ENCODE measurements around the gene CMC2.

Gene CMC2

DNA sequence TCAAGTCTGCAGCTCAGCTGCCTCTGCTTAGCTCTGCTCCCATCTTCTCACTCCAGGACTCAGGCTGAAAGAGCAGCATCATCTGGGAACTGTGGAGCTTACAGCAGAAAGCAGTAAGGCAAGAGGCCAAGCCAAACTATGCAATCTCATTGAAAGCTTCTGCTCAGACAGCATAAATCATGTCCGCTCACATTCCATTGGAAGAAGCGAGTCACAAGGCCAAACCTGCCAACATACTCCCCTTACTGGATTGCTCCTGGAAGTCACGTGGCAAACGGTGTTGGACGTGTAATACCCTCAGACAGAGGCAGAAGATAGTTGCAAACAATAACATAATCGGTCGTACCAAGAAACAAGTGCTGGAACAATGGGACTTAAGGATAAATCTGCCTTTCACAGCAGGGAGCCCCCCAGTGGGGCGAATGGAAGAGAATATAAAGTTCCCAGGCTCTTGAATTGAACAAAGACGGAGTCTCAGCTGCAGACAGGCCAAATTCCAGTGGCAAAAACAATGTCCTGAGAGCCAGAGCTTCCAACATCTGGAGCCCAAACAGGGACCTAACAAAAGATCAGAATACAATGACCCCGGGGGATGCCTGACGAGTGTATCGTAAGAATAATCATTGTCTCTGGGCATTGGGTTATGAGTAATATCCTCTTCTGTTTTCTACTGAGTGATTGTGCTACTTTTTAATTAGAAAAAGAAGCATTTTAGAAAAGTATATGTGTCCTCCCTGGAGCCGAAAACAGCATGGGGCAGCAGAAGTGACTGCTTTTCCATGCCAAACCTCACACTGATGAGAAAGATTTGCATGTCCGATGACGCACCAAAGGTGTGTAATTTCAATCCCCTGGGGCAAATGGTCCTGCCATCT, 68.4 kb downstream of the CMC2 start (continued):
- peak; percentile 23; the same call in 1 of the 2 replicates for TF ChIP-seq ZNF335 (tag by site-specific recombination; conservative IDR thresholded peaks at IDR 0.05)
- TF ChIP-seq ZNF10 (tag by site-specific recombination; IDR thresholded peaks at IDR 0.05) = 0 out of 2 replicates have a peak, but pooled peaks have one; percentile 9
- TF ChIP-seq HOXC10 (CRISPR knock-in tag; IDR thresholded peaks at IDR 0.05) = 0 out of 2 replicates have a peak, but pooled peaks have one; percentile 56
- peak; percentile 70; the same call in 1 of the 2 replicates for TF ChIP-seq TRIM28 (IDR thresholded peaks at IDR 0.05; ENCODE audit: borderline replicate concordance, low read length)
- no peak for TF ChIP-seq KLF8 (tag by site-specific recombination; IDR thresholded peaks at IDR 0.05)
- TF ChIP-seq, protein P1, sequence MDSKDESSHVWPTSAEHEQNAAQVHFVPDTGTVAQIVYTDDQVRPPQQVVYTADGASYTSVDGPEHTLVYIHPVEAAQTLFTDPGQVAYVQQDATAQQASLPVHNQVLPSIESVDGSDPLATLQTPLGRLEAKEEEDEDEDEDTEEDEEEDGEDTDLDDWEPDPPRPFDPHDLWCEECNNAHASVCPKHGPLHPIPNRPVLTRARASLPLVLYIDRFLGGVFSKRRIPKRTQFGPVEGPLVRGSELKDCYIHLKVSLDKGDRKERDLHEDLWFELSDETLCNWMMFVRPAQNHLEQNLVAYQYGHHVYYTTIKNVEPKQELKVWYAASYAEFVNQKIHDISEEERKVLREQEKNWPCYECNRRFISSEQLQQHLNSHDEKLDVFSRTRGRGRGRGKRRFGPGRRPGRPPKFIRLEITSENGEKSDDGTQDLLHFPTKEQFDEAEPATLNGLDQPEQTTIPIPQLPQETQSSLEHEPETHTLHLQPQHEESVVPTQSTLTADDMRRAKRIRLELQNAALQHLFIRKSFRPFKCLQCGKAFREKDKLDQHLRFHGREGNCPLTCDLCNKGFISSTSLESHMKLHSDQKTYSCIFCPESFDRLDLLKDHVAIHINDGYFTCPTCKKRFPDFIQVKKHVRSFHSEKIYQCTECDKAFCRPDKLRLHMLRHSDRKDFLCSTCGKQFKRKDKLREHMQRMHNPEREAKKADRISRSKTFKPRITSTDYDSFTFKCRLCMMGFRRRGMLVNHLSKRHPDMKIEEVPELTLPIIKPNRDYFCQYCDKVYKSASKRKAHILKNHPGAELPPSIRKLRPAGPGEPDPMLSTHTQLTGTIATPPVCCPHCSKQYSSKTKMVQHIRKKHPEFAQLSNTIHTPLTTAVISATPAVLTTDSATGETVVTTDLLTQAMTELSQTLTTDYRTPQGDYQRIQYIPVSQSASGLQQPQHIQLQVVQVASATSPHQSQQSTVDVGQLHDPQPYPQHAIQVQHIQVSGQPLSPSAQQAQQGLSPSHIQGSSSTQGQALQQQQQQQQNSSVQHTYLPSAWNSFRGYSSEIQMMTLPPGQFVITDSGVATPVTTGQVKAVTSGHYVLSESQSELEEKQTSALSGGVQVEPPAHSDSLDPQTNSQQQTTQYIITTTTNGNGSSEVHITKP (tag by site-specific recombination; IDR thresholded peaks at IDR 0.05) = 0 out of 2 replicates have a peak, but pooled peaks have one; percentile 21
- TF ChIP-seq, protein P2, sequence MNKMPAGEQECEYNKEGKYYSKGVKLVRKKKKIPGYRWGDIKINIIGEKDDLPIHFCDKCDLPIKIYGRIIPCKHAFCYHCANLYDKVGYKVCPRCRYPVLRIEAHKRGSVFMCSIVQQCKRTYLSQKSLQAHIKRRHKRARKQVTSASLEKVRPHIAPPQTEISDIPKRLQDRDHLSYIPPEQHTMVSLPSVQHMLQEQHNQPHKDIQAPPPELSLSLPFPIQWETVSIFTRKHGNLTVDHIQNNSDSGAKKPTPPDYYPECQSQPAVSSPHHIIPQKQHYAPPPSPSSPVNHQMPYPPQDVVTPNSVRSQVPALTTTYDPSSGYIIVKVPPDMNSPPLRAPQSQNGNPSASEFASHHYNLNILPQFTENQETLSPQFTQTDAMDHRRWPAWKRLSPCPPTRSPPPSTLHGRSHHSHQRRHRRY (tag by site-specific recombination; IDR thresholded peaks at IDR 0.05) = no peak
- TF ChIP-seq SP7 (tag by site-specific recombination; IDR thresholded peaks at IDR 0.05) = 0 out of 2 replicates have a peak, but pooled peaks have one; percentile 10
- no peak for TF ChIP-seq ZFP69B (tag by site-specific recombination; IDR thresholded peaks at IDR 0.05)

DNA sequence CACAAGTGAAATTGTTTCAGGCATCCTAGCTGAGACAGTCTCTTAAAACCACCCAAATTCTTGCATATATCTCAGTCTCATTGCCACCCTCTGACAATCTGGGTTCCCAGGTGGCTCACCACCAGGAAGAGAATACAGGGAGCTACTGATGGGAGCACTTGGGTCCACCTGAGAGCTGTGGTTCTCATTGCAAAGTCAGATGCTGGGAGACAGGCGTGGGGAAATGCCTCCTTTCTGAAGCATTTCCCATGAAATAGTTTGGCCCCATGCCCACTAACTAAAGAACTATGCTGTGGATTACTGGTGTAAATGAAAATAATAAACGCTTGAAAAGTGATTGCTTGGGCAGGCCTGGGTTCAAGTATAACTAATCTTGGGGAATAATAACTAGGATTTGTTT, 70.3 kb downstream of the CMC2 start:
- Histone ChIP-seq H3K4me3 (ENCODE audit: low read depth, low read length) (no peak overlapping the region), H3K4me1 (ENCODE audit: control insufficient read depth, insufficient read depth, low read length) (no peaks in the 10 kb centered on the region), H3K27ac (ENCODE audit: extremely low read depth, low read depth, low read length) (no peak overlapping the region), H3K9me3 (ENCODE audit: control insufficient read depth, insufficient read depth, low read depth, low read length) (no peaks in the 10 kb centered on the region), H3K36me3 (ENCODE audit: control insufficient read depth in 2 of 2, insufficient read depth in 1 of 2, low read length in 2 of 2) (no peaks in the 10 kb centered on the region)
- ChIA-PET POLR2A (no interaction called here), CTCF (interaction anchor here (3.0 kb wide), 1 partner anchor 12 kb away, joined by 13 read pairs; no protein-coding TSS in a partner anchor)
- no peak for TF ChIP-seq OSR2 (tag by site-specific recombination; IDR thresholded peaks at IDR 0.05)
- no peak for TF ChIP-seq ZNF155 (tag by site-specific recombination; IDR thresholded peaks at IDR 0.05)
- TF ChIP-seq, protein P3, sequence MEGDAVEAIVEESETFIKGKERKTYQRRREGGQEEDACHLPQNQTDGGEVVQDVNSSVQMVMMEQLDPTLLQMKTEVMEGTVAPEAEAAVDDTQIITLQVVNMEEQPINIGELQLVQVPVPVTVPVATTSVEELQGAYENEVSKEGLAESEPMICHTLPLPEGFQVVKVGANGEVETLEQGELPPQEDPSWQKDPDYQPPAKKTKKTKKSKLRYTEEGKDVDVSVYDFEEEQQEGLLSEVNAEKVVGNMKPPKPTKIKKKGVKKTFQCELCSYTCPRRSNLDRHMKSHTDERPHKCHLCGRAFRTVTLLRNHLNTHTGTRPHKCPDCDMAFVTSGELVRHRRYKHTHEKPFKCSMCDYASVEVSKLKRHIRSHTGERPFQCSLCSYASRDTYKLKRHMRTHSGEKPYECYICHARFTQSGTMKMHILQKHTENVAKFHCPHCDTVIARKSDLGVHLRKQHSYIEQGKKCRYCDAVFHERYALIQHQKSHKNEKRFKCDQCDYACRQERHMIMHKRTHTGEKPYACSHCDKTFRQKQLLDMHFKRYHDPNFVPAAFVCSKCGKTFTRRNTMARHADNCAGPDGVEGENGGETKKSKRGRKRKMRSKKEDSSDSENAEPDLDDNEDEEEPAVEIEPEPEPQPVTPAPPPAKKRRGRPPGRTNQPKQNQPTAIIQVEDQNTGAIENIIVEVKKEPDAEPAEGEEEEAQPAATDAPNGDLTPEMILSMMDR (tag by site-specific recombination; IDR thresholded peaks at IDR 0.05) = no peak
- TF ChIP-seq ZNF202 (tag by site-specific recombination; IDR thresholded peaks at IDR 0.05; ENCODE audit: borderline replicate concordance) = no peak
- no peak for TF ChIP-seq ZNF654 (tag by site-specific recombination; IDR thresholded peaks at IDR 0.05; ENCODE audit: low read depth)
- no peak for TF ChIP-seq ZIC2 (tag by site-specific recombination; IDR thresholded peaks at IDR 0.05)
- TF ChIP-seq ZNF549 (tag by site-specific recombination; IDR thresholded peaks at IDR 0.05) = no peak
- TF ChIP-seq ZNF133 (tag by site-specific recombination; IDR thresholded peaks at IDR 0.05) = no peak
